Caco-2 (cell line): ENCODE measurements around the gene DOCK3. TPM values are rescaled to one million over a fixed set of nuclear protein-coding genes. Genes with fewer than 3 reads are reported as not detected.

Experiments used
- BruUV-seq: library from RNA; stranded (reverse); fragments of 400-500 nt; replicated peaks from 2 replicates; lab custom pipeline; 2021; lab: Mats Ljungman, UMichigan
- CTCF ChIA-PET: fragments of 300-600 bp; sonication (Branson Sonifier 250); formaldehyde crosslinking; loops from one replicate; lab custom pipeline; 2022; ENCODE audit warnings: antibody characterized with exemption; lab: Charles Lee
- POLR2A ChIA-PET: fragments of 300-600 bp; sonication (Branson Sonifier 250); formaldehyde crosslinking; loops from one replicate; lab custom pipeline; 2022; ENCODE audit warnings: antibody characterized with exemption; lab: Charles Lee
- DNase-seq, 2 experiments: peaks; one replicate each; pipeline versions ENCODE4 v3.0.0 to v3.0.0-alpha.2; 2020 to 2022
- H3K27me3 ChIP-seq: replicated peaks from 2 replicates; pipeline ENCODE4 v1.6.0; 2011; ENCODE audit warnings: low read length; ENCODE audit not compliant: control insufficient read depth, insufficient read depth
- H3K36me3 ChIP-seq: 2 replicates; pipeline ENCODE4 v1.5.1; 2011; ENCODE audit warnings: low read length; ENCODE audit not compliant: control insufficient read depth, insufficient read depth
- H3K4me1 ChIP-seq: fragments of 250-450 bp; sonication (Bioruptor Pico); 2 replicates; pipeline ENCODE4 v1.5.1; 2020; ENCODE audit warnings: mild to moderate bottlenecking
- H3K4me3 ChIP-seq: 2 replicates; pipeline ENCODE4 v1.5.1; 2011; ENCODE audit warnings: low read depth, mild to moderate bottlenecking, control low read depth, low read length
- H3K9me3 ChIP-seq: fragments of 250-450 bp; sonication (Bioruptor Pico); 2 replicates; pipeline ENCODE4 v1.5.1; 2020; ENCODE audit warnings: mild to moderate bottlenecking, moderate library complexity
- H3K27ac Mint-ChIP-seq: one replicate; pipeline ENCODE4 v1.8.0; 2022; ENCODE audit warnings: mixed read lengths; ENCODE audit not compliant: unreplicated experiment
- H3K27me3 Mint-ChIP-seq: one replicate; pipeline ENCODE4 v1.8.0; 2022; ENCODE audit warnings: mixed read lengths; ENCODE audit not compliant: insufficient read depth, unreplicated experiment
- H3K36me3 Mint-ChIP-seq: one replicate; pipeline ENCODE4 v1.8.0; 2022; ENCODE audit warnings: mild to moderate bottlenecking, mixed read lengths; ENCODE audit not compliant: insufficient read depth, unreplicated experiment
- H3K4me1 Mint-ChIP-seq: one replicate; pipeline ENCODE4 v1.8.0; 2022; ENCODE audit warnings: low read depth, mixed read lengths; ENCODE audit not compliant: unreplicated experiment
- H3K4me3 Mint-ChIP-seq: one replicate; pipeline ENCODE4 v1.8.0; 2022; ENCODE audit warnings: mild to moderate bottlenecking, moderate library complexity, mixed read lengths; ENCODE audit not compliant: unreplicated experiment
- H3K9me3 Mint-ChIP-seq: one replicate; pipeline ENCODE4 v1.8.0; 2022; ENCODE audit warnings: mixed read lengths; ENCODE audit not compliant: unreplicated experiment
- intact Hi-C: fragments of 100-400 bp; cut with micrococcal nuclease; formaldehyde crosslinking; loops from one replicate; pipeline ENCODE4 v1.10.0; 2022; ENCODE audit not compliant: unreplicated experiment
- total RNA-seq: library from RNA; stranded (reverse); gene quantifications from 2 replicates; pipeline ENCODE4 v1.2.3, GENCODE V29; 2022
- TF ChIP-seq, protein P1 (sequence below), 2 experiments: fragments of 200-600 bp in 1 of 2; IDR thresholded peaks; 1 replicate in 1 of 2; 2 replicates in 1 of 2; pipeline versions ENCODE4 v1.5.1 to v1.8.0; 2011 to 2022; ENCODE audit warnings: antibody characterized with exemption in 1 of 2, control low read depth in 1 of 2, inconsistent platforms in 1 of 2, low read depth in 1 of 2, low read length in 1 of 2, mild to moderate bottlenecking in 1 of 2, moderate library complexity in 1 of 2; ENCODE audit not compliant: insufficient read depth in 1 of 2, severe bottlenecking in 1 of 2, unreplicated experiment in 1 of 2

DOCK3 gene
- total RNA-seq, 1 experiment from 2014 or later: 0.05 TPM

DNA sequence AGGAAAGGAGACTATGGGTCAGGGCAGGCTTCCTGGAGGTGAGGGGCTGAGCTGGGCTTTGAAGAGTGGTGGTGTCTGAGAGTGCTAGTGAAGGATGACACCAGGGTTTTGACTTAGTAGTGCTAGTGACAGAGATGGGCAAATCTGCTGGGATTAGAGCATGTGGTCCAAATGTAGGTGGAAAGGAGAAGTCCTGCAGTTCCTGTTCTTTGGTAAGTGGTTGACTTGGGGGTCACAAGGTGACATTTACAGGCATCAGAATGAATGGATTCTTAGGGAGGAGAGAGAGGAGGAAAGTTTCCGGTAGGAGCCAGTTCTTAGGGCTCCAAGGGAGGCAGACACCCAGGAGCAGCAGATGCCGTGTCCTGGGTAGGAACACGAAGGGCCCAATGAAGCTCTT, 796 bp upstream of the DOCK3 start:
- Histone ChIP-seq H3K4me3 (no peak overlapping the region), H3K9me3 (no peaks in the 10 kb centered on the region), H3K36me3 (no peaks in the 10 kb centered on the region), H3K27me3 (peaks cover 11% of the 10 kb centered on the region), H3K4me1 (no peaks in the 10 kb centered on the region)
- peak overlapping the region; percentile 71 for H3K4me3 Mint-ChIP-seq
- BruUV-seq: no TSS peak
- H3K36me3 Mint-ChIP-seq: no peaks in the 10 kb centered on the region
- no peak for DNase-seq
- TF ChIP-seq, protein P1, sequence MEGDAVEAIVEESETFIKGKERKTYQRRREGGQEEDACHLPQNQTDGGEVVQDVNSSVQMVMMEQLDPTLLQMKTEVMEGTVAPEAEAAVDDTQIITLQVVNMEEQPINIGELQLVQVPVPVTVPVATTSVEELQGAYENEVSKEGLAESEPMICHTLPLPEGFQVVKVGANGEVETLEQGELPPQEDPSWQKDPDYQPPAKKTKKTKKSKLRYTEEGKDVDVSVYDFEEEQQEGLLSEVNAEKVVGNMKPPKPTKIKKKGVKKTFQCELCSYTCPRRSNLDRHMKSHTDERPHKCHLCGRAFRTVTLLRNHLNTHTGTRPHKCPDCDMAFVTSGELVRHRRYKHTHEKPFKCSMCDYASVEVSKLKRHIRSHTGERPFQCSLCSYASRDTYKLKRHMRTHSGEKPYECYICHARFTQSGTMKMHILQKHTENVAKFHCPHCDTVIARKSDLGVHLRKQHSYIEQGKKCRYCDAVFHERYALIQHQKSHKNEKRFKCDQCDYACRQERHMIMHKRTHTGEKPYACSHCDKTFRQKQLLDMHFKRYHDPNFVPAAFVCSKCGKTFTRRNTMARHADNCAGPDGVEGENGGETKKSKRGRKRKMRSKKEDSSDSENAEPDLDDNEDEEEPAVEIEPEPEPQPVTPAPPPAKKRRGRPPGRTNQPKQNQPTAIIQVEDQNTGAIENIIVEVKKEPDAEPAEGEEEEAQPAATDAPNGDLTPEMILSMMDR (IDR thresholded peaks at IDR 0.05; ENCODE audit: insufficient read depth in 1 of 2, low read depth in 1 of 2, low read length in 1 of 2, severe bottlenecking in 1 of 2, unreplicated experiment in 1 of 2): no peak
- H3K27ac Mint-ChIP-seq: no peak overlapping the region
- ChIA-PET CTCF (no interaction called here), POLR2A (no interaction called here)
- no peaks in the 10 kb centered on the region for H3K9me3 Mint-ChIP-seq
- H3K4me1 Mint-ChIP-seq: peaks cover 6% of the 10 kb centered on the region
- intact Hi-C loops: no loop called here
- peaks cover 36% of the 10 kb centered on the region for H3K27me3 Mint-ChIP-seq

DNA sequence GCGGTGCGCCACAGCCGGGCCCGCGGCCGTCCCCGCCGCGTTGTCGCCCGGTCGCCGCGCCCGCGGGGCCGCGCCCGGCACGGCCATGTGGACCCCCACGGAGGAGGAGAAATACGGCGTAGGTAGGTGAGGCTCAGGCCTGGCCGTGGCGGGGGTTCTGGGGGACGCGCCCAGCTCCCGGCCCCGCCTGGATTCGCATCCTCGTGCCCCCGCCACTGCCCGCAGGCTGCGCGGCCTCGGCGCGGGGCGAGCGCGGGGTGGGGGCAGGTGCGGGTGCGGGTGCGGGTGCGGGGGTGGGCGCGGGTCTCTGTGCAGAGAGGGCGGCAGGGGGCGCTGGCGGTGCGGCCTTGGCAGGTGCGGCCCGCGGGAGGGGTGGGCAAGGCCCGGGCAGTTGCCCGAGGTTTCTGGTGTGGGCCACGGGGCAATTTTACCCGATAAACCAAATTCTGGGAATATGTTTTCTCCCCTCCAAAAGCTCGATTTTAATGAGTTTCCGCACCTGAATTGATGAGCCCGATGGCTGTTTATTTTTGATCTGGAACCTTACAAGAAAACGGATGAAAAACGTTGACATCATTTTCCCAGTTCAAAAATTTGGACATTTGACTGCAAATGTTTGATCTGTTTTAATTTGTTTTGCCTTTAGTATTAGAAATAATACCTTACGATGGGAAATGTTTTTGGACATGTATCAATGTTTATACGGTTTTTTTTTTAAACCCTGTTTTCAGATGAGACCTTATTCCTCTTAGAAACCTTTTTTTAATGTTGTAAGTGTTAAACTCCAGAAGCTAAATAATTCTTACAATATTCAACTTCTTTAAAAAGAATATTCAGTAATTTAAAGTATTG, 678 bp downstream of the DOCK3 start:
- peaks cover 11% of the 10 kb centered on the region for H3K27me3 ChIP-seq
- BruUV-seq: no TSS peak
- Mint-ChIP-seq H3K36me3 (no peaks in the 10 kb centered on the region), H3K9me3 (no peaks in the 10 kb centered on the region), H3K4me3 (peak overlapping the region; percentile 71), H3K4me1 (peaks cover 6% of the 10 kb centered on the region), H3K27ac (no peak overlapping the region), H3K27me3 (peaks cover 34% of the 10 kb centered on the region)
- H3K9me3 ChIP-seq: no peaks in the 10 kb centered on the region
- TF ChIP-seq, protein P1 (IDR thresholded peaks at IDR 0.05; ENCODE audit: insufficient read depth in 1 of 2, low read depth in 1 of 2, low read length in 1 of 2, severe bottlenecking in 1 of 2, unreplicated experiment in 1 of 2): peak in 1 of 2 experiments; percentile 53
- H3K4me3 ChIP-seq: peak overlapping the region; percentile 30
- intact Hi-C loops: no loop called here
- DNase-seq: peak in 1 of 2 experiments; percentile 56
- no peaks in the 10 kb centered on the region for H3K36me3 ChIP-seq
- ChIA-PET POLR2A (interaction anchor here (0.6 kb wide), 1 partner anchor 37 kb away, joined by 4 read pairs; no protein-coding TSS in a partner anchor), CTCF (no interaction called here)
- H3K4me1 ChIP-seq: no peaks in the 10 kb centered on the region

DNA sequence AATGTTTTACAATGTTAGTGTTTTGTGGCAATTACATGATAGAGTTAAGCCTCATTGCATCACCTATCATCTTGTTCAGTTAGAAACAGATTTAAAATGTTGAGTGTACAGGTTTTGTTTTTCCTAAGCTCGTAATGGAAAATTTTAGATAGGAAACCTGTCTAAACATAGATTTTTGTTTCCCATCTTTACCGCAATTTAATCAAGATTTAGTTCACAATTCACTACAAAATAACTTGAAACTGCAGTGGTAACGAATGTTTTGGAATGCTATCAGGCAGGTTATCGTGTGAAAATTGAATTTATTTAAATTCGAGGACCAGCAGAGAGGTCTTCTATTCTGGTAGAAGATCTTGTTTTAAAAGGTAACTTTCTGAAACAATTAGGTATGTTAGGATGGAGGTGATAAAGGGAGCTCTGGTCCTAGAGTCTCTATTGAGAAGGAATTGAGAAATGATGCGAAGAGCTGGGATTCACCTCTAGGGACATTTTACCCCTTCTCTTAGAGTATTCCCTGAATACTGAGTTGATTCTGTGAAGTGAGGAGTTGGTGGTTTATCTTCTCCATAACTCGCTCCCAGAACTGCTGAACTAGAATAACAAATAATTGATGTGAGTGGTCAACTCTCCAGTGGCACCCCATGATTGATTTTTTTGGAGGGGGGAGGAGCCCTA, 1.4 kb downstream of the DOCK3 start:
- Mint-ChIP-seq H3K27me3 (peaks cover 34% of the 10 kb centered on the region), H3K36me3 (no peaks in the 10 kb centered on the region), H3K9me3 (no peaks in the 10 kb centered on the region), H3K4me3 (peak overlapping the region; percentile 48), H3K4me1 (peaks cover 6% of the 10 kb centered on the region), H3K27ac (no peak overlapping the region)
- CTCF ChIA-PET: interaction anchor here (0.9 kb wide), 1 partner anchor 60 kb away, joined by 5 read pairs; no protein-coding TSS in a partner anchor
- peaks cover 9% of the 10 kb centered on the region for H3K27me3 ChIP-seq
- no peak overlapping the region for H3K4me3 ChIP-seq
- intact Hi-C loops: no loop called here
- POLR2A ChIA-PET: interaction anchor here (0.5 to 0.6 kb wide), 2 partner anchors 38 to 824 kb away, joined by 4 to 5 read pairs; partner anchors contain the start of gene DCAF1
- no TSS peak for BruUV-seq
- no peaks in the 10 kb centered on the region for H3K4me1 ChIP-seq
- TF ChIP-seq, protein P1 (IDR thresholded peaks at IDR 0.05; ENCODE audit: insufficient read depth in 1 of 2, low read depth in 1 of 2, low read length in 1 of 2, severe bottlenecking in 1 of 2, unreplicated experiment in 1 of 2): no peak
- H3K36me3 ChIP-seq: no peaks in the 10 kb centered on the region
- no peaks in the 10 kb centered on the region for H3K9me3 ChIP-seq
- no peak for DNase-seq
